K562 (cell line): ENCODE measurements around the gene GNRHR. TPM values are rescaled to one million over a fixed set of nuclear protein-coding genes. Genes with fewer than 3 reads are reported as not detected.

Experiments used
- BDP1 ChIP-seq: IDR thresholded peaks from 3 replicates; pipeline ENCODE4 v1.6.1; 2011; ENCODE audit not compliant: insufficient read length, insufficient read depth
- DPF2 ChIP-seq: fragments of 450-650 bp; IDR thresholded peaks from 2 replicates; pipeline ENCODE4 v1.6.1; 2016
- E2F3 ChIP-seq: fragments of 250-450 bp; sonication (Bioruptor Pico); IDR thresholded peaks from 2 replicates; pipeline ENCODE4 v1.4.0; 2020; ENCODE audit warnings: mild to moderate bottlenecking
- EZH2 ChIP-seq: IDR thresholded peaks from 2 replicates; pipeline ENCODE4 v1.6.1; 2012; ENCODE audit warnings: low read depth, mild to moderate bottlenecking, inconsistent platforms, low read length, borderline replicate concordance
- HDAC6 ChIP-seq: IDR thresholded peaks from 2 replicates; pipeline ENCODE4 v1.6.1; 2012; ENCODE audit warnings: low read depth, mild to moderate bottlenecking, control low read depth, inconsistent platforms, low read length, moderate library complexity
- HNRNPL ChIP-seq: fragments of 200-400 bp; formaldehyde crosslinking; IDR thresholded peaks from 2 replicates; pipeline ENCODE4 v1.6.1; 2017; ENCODE audit warnings: low read depth, mild to moderate bottlenecking, low read length
- ILF3 ChIP-seq: fragments of 450-650 bp; IDR thresholded peaks from 2 replicates; pipeline ENCODE4 v1.6.1; 2018; ENCODE audit warnings: antibody characterized with exemption, mild to moderate bottlenecking, moderate library complexity, borderline replicate concordance
- KDM2B ChIP-seq: fragments of 250-450 bp; sonication (Bioruptor Pico); IDR thresholded peaks from 2 replicates; pipeline ENCODE4 v1.8.0; 2021; ENCODE audit warnings: mild to moderate bottlenecking, moderate library complexity
- KHSRP ChIP-seq: fragments of 450-650 bp; IDR thresholded peaks from 2 replicates; pipeline ENCODE4 v1.6.1; 2017
- MCM2 ChIP-seq: fragments of 450-650 bp; IDR thresholded peaks from 2 replicates; pipeline ENCODE4 v1.6.1; 2017; ENCODE audit warnings: low read depth, mild to moderate bottlenecking
- NFATC3 ChIP-seq: fragments of 450-650 bp; IDR thresholded peaks from 2 replicates; pipeline ENCODE4 v1.6.1; 2017; ENCODE audit warnings: mild to moderate bottlenecking
- NR3C1 ChIP-seq: sonication (generic); formaldehyde crosslinking; IDR thresholded peaks from 2 replicates; pipeline ENCODE4 v1.8.1; 2022; ENCODE audit warnings: missing genetic modification reagents
- NRF1 ChIP-seq, 2 experiments: fragments of 450-650 bp; IDR thresholded peaks in 1 of 2; conservative IDR thresholded peaks in 1 of 2; 2 replicates each; pipeline ENCODE4 v1.6.1; 2014; ENCODE audit warnings: mild to moderate bottlenecking in 2 of 2
- POLR3A ChIP-seq: IDR thresholded peaks from 2 replicates; pipeline ENCODE4 v1.6.1; 2011; ENCODE audit warnings: borderline replicate concordance, mild to moderate bottlenecking, moderate library complexity; ENCODE audit not compliant: insufficient read length, insufficient read depth; ENCODE audit errors: extremely low read depth
- PYGO2 ChIP-seq: fragments of 450-650 bp; IDR thresholded peaks from 2 replicates; pipeline ENCODE4 v1.6.1; 2016; ENCODE audit warnings: mild to moderate bottlenecking, missing genetic modification characterization, moderate library complexity, missing compliant biosample characterization
- SETDB1 ChIP-seq: IDR thresholded peaks from one replicate; pipeline ENCODE4 v1.6.1; 2012; ENCODE audit warnings: low read length, control low read depth, inconsistent platforms
- SIRT6 ChIP-seq: IDR thresholded peaks from one replicate; pipeline ENCODE4 v1.6.1; 2012; ENCODE audit warnings: low read depth, mild to moderate bottlenecking, control low read depth, inconsistent platforms, low read length, moderate library complexity
- SMARCA5 ChIP-seq: fragments of 450-650 bp; IDR thresholded peaks from 2 replicates; pipeline ENCODE4 v1.6.1; 2016
- TAF9B ChIP-seq: fragments of 450-650 bp; IDR thresholded peaks from 2 replicates; pipeline ENCODE4 v1.6.1; 2018; ENCODE audit warnings: mild to moderate bottlenecking; ENCODE audit not compliant: partially characterized antibody
- ZNF324 ChIP-seq: fragments of 250-450 bp; sonication (Bioruptor Pico); IDR thresholded peaks from 2 replicates; pipeline ENCODE4 v1.4.0; 2020; ENCODE audit warnings: mild to moderate bottlenecking
- ZNF431 ChIP-seq: sonication (generic); formaldehyde crosslinking; IDR thresholded peaks from 2 replicates; pipeline ENCODE4 v1.8.0; 2022; ENCODE audit warnings: mild to moderate bottlenecking, missing genetic modification reagents
- polyA plus RNA-seq, 8 experiments: library from polyadenylated mRNA; depleted of rRNA in 4 of 8; stranded (reverse) in 5 of 8; unstranded in 3 of 8; fragments of >200 nt; fragmentation: Nextera tagmentation in 2 of 8; fragmentation: Illumina TruSeq in 1 of 8; extraction: Ambion mirVana in 2 of 8; extraction: Trizol in 1 of 8; gene quantifications; 2 replicates each; pipeline versions ENCODE4 v1.2.1 to v1.2.3, GENCODE V29; 2011 to 2014; ENCODE audit warnings: inconsistent platforms in 1 of 8, missing spikeins in 1 of 8
- total RNA-seq, 7 experiments: library from RNA; depleted of rRNA in 6 of 7; stranded (reverse); fragments of >200 nt in 6 of 7; fragmentation: Illumina TruSeq in 2 of 7; extraction: Trizol in 2 of 7; gene quantifications; 2 replicates each; pipeline versions ENCODE4 v1.2.1 to v1.2.3, GENCODE V29; 2011 to 2021; ENCODE audit warnings: low replicate concordance in 1 of 7
- TF ChIP-seq, protein P1 (sequence below): sonication (generic); formaldehyde crosslinking; IDR thresholded peaks from 2 replicates; pipeline ENCODE4 v1.8.1; 2023; ENCODE audit warnings: mild to moderate bottlenecking, missing genetic modification reagents
- TF ChIP-seq, protein P2 (sequence below), 2 experiments: fragments of 450-650 bp in 1 of 2; sonication (generic) in 1 of 2; formaldehyde crosslinking in 1 of 2; IDR thresholded peaks; 2 replicates each; pipeline versions ENCODE4 v1.7.1 to v1.9.0; 2016 to 2022; ENCODE audit warnings: inconsistent platforms in 1 of 2, mild to moderate bottlenecking in 1 of 2, missing genetic modification reagents in 1 of 2

Gene GNRHR
- total and polyA plus RNA-seq, 9 of the 15 experiments (the other 6 are each of a cell fraction or from before 2014, with no cell fraction given) = 0.06 to 0.13 TPM; not detected in 7

DNA sequence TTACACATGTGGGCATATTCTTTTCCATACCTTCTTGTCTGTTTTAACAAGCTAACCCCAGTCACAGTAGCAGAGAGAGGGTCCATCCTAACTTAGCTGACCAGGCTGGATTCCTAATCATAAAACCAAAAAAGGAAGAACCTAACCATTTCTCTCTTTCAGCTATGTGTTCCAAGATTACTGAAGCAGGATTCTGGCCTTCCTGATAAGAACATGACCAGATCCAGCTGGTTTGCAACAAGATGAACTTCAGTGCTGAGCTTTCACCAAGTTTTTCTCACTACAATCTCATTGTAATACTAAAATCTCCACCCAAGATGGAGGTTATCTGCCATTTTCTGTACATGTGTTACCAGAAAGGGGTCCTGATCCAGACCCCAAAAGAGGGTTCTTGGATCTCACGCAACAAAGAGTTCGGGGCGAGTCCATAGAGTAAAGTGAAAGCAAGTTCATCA, 32.8 kb downstream of the GNRHR start (continued):
- TF ChIP-seq TAF9B = no peak
- no peak for TF ChIP-seq NFATC3
- TF ChIP-seq SIRT6 = no peak
- TF ChIP-seq KHSRP = no peak
- peak; percentile 65 for TF ChIP-seq DPF2
- TF ChIP-seq NRF1 (conservative IDR thresholded peaks at IDR 0.05 in 1 of 2, IDR thresholded peaks at IDR 0.05 in 1 of 2) = no peak
- no peak for TF ChIP-seq HDAC6
- TF ChIP-seq, protein P1, sequence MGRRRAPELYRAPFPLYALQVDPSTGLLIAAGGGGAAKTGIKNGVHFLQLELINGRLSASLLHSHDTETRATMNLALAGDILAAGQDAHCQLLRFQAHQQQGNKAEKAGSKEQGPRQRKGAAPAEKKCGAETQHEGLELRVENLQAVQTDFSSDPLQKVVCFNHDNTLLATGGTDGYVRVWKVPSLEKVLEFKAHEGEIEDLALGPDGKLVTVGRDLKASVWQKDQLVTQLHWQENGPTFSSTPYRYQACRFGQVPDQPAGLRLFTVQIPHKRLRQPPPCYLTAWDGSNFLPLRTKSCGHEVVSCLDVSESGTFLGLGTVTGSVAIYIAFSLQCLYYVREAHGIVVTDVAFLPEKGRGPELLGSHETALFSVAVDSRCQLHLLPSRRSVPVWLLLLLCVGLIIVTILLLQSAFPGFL = no peak
- TF ChIP-seq ILF3 = no peak
- no peak for TF ChIP-seq MCM2
- no peak for TF ChIP-seq SETDB1
- TF ChIP-seq HNRNPL = no peak
- TF ChIP-seq POLR3A = no peak
- TF ChIP-seq PYGO2 = no peak
- TF ChIP-seq NR3C1 (CRISPR knock-in tag) = no peak
- no peak for TF ChIP-seq ZNF431 (CRISPR knock-in tag)
- TF ChIP-seq BDP1 = no peak
- TF ChIP-seq, protein P2, sequence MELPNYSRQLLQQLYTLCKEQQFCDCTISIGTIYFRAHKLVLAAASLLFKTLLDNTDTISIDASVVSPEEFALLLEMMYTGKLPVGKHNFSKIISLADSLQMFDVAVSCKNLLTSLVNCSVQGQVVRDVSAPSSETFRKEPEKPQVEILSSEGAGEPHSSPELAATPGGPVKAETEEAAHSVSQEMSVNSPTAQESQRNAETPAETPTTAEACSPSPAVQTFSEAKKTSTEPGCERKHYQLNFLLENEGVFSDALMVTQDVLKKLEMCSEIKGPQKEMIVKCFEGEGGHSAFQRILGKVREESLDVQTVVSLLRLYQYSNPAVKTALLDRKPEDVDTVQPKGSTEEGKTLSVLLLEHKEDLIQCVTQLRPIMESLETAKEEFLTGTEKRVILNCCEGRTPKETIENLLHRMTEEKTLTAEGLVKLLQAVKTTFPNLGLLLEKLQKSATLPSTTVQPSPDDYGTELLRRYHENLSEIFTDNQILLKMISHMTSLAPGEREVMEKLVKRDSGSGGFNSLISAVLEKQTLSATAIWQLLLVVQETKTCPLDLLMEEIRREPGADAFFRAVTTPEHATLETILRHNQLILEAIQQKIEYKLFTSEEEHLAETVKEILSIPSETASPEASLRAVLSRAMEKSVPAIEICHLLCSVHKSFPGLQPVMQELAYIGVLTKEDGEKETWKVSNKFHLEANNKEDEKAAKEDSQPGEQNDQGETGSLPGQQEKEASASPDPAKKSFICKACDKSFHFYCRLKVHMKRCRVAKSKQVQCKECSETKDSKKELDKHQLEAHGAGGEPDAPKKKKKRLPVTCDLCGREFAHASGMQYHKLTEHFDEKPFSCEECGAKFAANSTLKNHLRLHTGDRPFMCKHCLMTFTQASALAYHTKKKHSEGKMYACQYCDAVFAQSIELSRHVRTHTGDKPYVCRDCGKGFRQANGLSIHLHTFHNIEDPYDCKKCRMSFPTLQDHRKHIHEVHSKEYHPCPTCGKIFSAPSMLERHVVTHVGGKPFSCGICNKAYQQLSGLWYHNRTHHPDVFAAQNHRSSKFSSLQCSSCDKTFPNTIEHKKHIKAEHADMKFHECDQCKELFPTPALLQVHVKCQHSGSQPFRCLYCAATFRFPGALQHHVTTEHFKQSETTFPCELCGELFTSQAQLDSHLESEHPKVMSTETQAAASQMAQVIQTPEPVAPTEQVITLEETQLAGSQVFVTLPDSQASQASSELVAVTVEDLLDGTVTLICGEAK (IDR thresholded peaks at IDR 0.05) = no peak
- TF ChIP-seq, protein P2 (CRISPR knock-in tag; IDR thresholded peaks at IDR 0.05) = no peak
- TF ChIP-seq E2F3 = no peak
- no peak; the same call in 1 of the 2 replicates for TF ChIP-seq SMARCA5
- no peak for TF ChIP-seq KDM2B (CRISPR knock-in tag)
- no peak for TF ChIP-seq EZH2
- TF ChIP-seq ZNF324 (CRISPR knock-in tag) = no peak
